ENCODE results near the gene SERP2. TPM values are rescaled to one million over a fixed set of nuclear protein-coding genes. Genes with fewer than 3 reads are reported as not detected.
A peak's percentile ranks its signal among the peaks of the same experiment; 100 is the strongest.

The SERP2 gene
- total RNA-seq, 1 donor from 2014 or later = 2.8 TPM

DNA sequence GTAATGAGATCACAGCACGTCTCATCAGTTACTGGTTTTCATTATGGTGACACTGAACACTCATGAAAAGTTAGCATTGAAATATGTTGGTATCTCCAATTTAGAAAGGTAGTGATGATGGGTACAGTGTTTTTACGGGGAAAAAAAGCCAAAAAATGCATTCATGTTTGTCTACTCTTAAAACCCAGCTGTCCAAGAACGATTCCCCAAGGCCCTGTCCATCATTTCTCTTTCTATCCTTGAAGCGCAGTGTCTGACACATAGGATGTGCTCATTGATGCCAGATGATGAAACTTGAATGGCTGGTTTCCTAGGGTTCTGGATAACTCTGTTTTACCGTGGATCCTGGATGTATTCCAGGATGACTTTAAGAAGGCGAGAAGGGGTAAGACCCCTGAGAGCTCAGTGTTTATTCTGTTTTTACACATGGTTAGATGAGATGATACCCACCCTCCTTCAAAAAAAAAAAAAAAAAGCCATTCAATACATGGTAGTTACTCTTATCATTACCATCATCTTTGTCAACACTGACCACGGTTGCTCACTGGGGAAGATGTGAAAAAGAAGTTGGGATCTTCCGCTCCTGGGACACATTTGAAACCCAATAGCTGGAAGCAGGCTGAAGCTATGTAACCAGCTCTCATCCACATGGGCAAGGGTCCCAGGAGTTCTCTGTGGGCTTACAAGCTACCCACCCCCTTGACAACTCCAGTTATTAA is 22.5 kb downstream of the SERP2 start:
- Histone ChIP-seq H3K27me3 (no peaks in the 10 kb centered on the region), H3K4me3 (no peak overlapping the region), H3K4me1 (peaks cover 8% of the 10 kb centered on the region), H3K9me3 (no peaks in the 10 kb centered on the region), H3K36me3 (no peaks in the 10 kb centered on the region), H3K27ac (no peak overlapping the region)
- TF ChIP-seq, protein P1, sequence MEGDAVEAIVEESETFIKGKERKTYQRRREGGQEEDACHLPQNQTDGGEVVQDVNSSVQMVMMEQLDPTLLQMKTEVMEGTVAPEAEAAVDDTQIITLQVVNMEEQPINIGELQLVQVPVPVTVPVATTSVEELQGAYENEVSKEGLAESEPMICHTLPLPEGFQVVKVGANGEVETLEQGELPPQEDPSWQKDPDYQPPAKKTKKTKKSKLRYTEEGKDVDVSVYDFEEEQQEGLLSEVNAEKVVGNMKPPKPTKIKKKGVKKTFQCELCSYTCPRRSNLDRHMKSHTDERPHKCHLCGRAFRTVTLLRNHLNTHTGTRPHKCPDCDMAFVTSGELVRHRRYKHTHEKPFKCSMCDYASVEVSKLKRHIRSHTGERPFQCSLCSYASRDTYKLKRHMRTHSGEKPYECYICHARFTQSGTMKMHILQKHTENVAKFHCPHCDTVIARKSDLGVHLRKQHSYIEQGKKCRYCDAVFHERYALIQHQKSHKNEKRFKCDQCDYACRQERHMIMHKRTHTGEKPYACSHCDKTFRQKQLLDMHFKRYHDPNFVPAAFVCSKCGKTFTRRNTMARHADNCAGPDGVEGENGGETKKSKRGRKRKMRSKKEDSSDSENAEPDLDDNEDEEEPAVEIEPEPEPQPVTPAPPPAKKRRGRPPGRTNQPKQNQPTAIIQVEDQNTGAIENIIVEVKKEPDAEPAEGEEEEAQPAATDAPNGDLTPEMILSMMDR (IDR thresholded peaks at IDR 0.05) = no peak
- intact Hi-C loops (cut with DNase I) = no loop called here
- DNase-seq (no peak), ATAC-seq (no peak)

DNA sequence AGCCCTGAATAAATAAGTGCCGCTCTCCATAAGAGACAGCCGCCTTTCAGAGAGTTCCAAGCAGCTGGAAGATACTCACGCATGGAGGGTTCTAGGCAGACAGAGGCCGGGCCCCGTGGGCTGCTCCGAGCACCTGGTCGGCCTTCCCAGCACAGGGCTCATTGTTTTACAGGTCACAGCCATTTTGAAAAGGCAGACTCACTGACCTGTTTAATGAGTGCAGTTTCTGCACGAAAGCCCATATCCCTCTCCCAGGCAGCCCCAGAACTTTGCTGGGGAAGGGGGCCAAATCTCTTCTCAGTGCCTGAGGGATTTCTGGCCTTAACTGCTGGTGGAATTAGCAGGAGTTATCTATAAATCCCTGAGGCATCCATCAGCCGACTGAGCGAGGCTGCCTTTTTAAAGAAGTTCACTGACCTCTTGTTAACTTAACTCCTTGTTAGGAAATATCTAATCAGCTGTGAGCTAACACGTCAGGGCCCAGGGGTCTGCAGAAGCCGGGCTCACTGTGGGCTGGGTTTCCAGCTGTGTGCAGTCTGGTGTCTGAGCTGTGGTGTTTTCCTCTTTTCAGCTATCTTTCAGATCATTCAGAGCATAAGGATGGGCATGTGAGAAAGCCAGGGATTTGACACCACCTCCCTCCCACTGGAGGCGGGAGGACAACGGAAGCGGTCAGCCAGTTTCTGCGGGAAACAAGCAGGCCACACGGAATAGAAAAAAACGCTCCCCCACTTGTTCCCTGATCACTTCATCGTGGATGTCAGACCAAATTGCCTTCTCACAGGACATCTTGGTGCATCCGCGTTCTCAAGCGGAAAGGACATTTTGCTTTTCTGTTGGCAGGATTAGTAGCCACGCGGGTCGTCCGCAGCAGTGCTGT is 23.3 kb downstream of the SERP2 start:
- Histone ChIP-seq H3K27ac (peak overlapping the region; percentile 55), H3K9me3 (no peaks in the 10 kb centered on the region), H3K4me1 (peaks cover 8% of the 10 kb centered on the region), H3K36me3 (no peaks in the 10 kb centered on the region), H3K27me3 (no peaks in the 10 kb centered on the region), H3K4me3 (no peak overlapping the region)
- ATAC-seq = no peak
- intact Hi-C loops (cut with DNase I) = no loop called here
- TF ChIP-seq, protein P1 (IDR thresholded peaks at IDR 0.05) = no peak
- DNase-seq = no peak

DNA sequence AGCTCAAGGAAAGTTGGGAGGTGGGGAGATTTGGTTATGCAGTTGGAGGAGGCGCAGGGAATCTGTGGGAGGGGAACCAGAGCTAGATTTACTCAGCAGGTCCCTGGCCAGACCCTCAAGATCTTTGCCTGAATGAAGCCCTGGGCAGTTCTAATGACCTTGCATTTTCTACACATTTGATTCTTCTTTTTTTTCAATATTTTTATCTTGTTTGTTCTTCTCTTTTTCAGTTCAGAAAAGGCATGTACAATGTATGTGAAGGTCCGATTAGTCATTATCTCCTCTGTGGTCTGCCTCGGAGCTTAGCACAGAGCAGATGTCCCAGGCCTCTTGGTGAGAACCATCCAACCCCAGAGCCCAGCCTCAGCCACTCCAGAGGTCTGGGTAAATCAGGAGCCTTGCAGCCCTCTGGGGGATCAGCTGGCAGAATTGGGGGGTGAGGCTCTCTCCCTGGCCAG is 24.2 kb downstream of the SERP2 start:
- Histone ChIP-seq H3K27ac (peak overlapping the region; percentile 55), H3K36me3 (no peaks in the 10 kb centered on the region), H3K27me3 (no peaks in the 10 kb centered on the region), H3K4me1 (peaks cover 8% of the 10 kb centered on the region), H3K9me3 (no peaks in the 10 kb centered on the region), H3K4me3 (no peak overlapping the region)
- intact Hi-C loops (cut with DNase I) = no loop called here
- no peak for ATAC-seq
- TF ChIP-seq, protein P1 (IDR thresholded peaks at IDR 0.05) = no peak
- DNase-seq = no peak

DNA sequence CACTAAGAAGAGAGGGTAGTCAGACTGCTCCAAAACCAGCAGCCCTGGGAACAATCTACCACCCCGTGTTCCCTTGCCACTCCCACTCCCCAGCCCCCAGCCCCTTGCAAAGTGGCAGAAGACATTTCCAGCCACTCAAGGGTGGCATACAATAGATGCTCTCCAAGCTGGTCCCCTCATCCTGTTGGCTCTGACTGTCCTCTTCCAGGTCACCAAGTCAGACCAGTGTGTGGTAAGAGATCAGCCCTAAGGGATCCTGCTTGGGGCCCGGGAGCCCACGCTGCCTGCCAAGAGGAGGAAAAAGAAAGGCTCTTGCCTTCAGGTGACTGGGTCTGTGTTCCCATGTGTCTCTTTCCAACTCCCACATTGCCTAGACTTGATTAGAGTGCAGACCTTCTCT is 25.0 kb downstream of the SERP2 start:
- peaks cover 2% of the 10 kb centered on the region for H3K4me1 ChIP-seq
- intact Hi-C loops (cut with DNase I) = no loop called here

DNA sequence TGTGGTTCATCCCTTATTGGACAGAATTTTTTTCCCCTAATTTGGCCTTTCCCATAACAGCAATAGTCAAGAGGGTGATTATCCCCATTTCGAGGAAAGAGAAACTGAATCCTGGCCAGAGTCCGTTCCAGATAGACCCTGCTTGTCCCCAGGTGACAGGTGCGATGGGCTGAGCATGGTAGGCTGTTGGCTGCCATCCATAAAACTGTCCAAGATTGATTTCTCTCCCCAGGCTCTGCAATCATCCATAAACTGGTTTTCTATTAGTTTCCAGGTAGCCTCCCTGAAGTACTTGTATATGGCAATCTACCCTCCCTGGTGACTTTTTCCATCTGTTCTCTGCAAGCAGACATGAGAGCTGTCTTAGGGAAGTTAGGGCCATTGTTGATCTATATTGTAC is 25.4 kb downstream of the SERP2 start:
- H3K27ac ChIP-seq = no peak overlapping the region
- no peaks in the 10 kb centered on the region for H3K4me1 ChIP-seq
- no peaks in the 10 kb centered on the region for H3K27me3 ChIP-seq
- DNase-seq (no peak), ATAC-seq (no peak)
- intact Hi-C loops (cut with DNase I) = no loop called here
- no peak overlapping the region for H3K4me3 ChIP-seq
- H3K36me3 ChIP-seq = no peaks in the 10 kb centered on the region
- H3K9me3 ChIP-seq = no peaks in the 10 kb centered on the region
- TF ChIP-seq, protein P1 (IDR thresholded peaks at IDR 0.05) = no peak

More for the DNA sequence above, 25.0 kb downstream of the SERP2 start:
- Histone ChIP-seq H3K4me3 (no peak overlapping the region), H3K9me3 (no peaks in the 10 kb centered on the region), H3K36me3 (no peaks in the 10 kb centered on the region), H3K27ac (no peak overlapping the region), H3K27me3 (no peaks in the 10 kb centered on the region)
- TF ChIP-seq, protein P1 (IDR thresholded peaks at IDR 0.05) = no peak
- no peak for DNase-seq
- ATAC-seq = no peak
